H1 (cell line): ENCODE measurements around the gene IL17RE. TPM values are rescaled to one million over a fixed set of nuclear protein-coding genes. Genes with fewer than 3 reads are reported as not detected.

Source experiments
- CTCF ChIA-PET: fragments of 300-600 bp; sonication (Branson Sonifier 250); formaldehyde crosslinking; loops from one replicate; lab custom pipeline; 2021; ENCODE audit not compliant: partially characterized antibody; lab: Charles Lee
- POLR2A ChIA-PET: fragments of 300-600 bp; sonication (Branson Sonifier 250); formaldehyde crosslinking; loops from one replicate; lab custom pipeline; 2021; ENCODE audit warnings: inconsistent platforms; ENCODE audit not compliant: partially characterized antibody; lab: Charles Lee
- DNase-seq, 2 experiments: peaks; one replicate each; pipeline versions ENCODE4 v3.0.0 to v3.0.0-alpha.2; 2010 to 2022; ENCODE audit warnings: low spot score in 2 of 2, low read depth in 1 of 2, mixed read lengths in 1 of 2
- FAIRE-seq: peaks from 2 replicates; lab custom pipeline; 2011; peaks lifted over from hg19 to GRCh38; lab: Jason Lieb, UNC
- H2AFZ ChIP-seq: 2 replicates; pipeline ENCODE4 v1.8.1; 2012; ENCODE audit warnings: low read length, inconsistent platforms
- H2AK5ac ChIP-seq: 2 replicates; pipeline ENCODE4 v1.6.1; 2013; ENCODE audit warnings: low read depth, low read length
- H2BK120ac ChIP-seq: replicated peaks from 2 replicates; pipeline ENCODE3; 2013; ENCODE audit warnings: low read depth, low read length, inconsistent platforms
- H2BK12ac ChIP-seq: 2 replicates; pipeline ENCODE4 v1.6.1; 2013; ENCODE audit warnings: low read depth, low read length
- H2BK15ac ChIP-seq: 2 replicates; pipeline ENCODE4 v1.6.1; 2013; ENCODE audit warnings: low read length
- H2BK20ac ChIP-seq: 2 replicates; pipeline ENCODE4 v1.6.1; 2013; ENCODE audit warnings: low read length
- H2BK5ac ChIP-seq: 2 replicates; pipeline ENCODE4 v1.6.1; 2013; ENCODE audit warnings: low read depth, low read length
- H3K14ac ChIP-seq: 2 replicates; pipeline ENCODE4 v1.6.1; 2013; ENCODE audit warnings: inconsistent platforms; ENCODE audit not compliant: insufficient read length
- H3K18ac ChIP-seq: 2 replicates; pipeline ENCODE4 v1.6.1; 2013; ENCODE audit warnings: low read length; ENCODE audit errors: extremely low read depth
- H3K23ac ChIP-seq: 2 replicates; pipeline ENCODE4 v1.6.1; 2013; ENCODE audit warnings: inconsistent platforms; ENCODE audit not compliant: insufficient read length
- H3K23me2 ChIP-seq: 2 replicates; pipeline ENCODE4 v1.6.1; 2013; ENCODE audit warnings: low read depth, low read length
- H3K27ac ChIP-seq: 2 replicates; pipeline ENCODE4 v1.6.1; 2011; ENCODE audit warnings: low read depth, low read length, inconsistent platforms
- H3K27me3 ChIP-seq, 4 experiments: replicated peaks in 1 of 4; 1 replicate in 1 of 4; 2 replicates in 3 of 4; pipeline versions ENCODE4 v1.6.1 to v1.8.1; 2011 to 2013; ENCODE audit warnings: low read length in 3 of 4, mild to moderate bottlenecking in 3 of 4, inconsistent platforms in 2 of 4, mixed read lengths in 2 of 4, moderate library complexity in 1 of 4; ENCODE audit not compliant: control insufficient read depth in 3 of 4, insufficient read depth in 3 of 4; ENCODE audit errors: extremely low read depth in 1 of 4
- H3K36me3 ChIP-seq, 4 experiments: 2 replicates each; pipeline versions ENCODE4 v1.6.1 to v1.8.1; 2011 to 2013; ENCODE audit warnings: mild to moderate bottlenecking in 4 of 4, low read length in 3 of 4, moderate library complexity in 2 of 4, control low read depth in 1 of 4, inconsistent platforms in 1 of 4; ENCODE audit not compliant: insufficient read depth in 4 of 4, control insufficient read depth in 2 of 4
- H3K4ac ChIP-seq: replicated peaks from 2 replicates; pipeline ENCODE3; 2013; ENCODE audit warnings: low read length, low read depth, mixed read lengths, inconsistent platforms; ENCODE audit not compliant: insufficient read length
- H3K4me1 ChIP-seq, 4 experiments: replicated peaks in 1 of 4; 1 replicate in 1 of 4; 2 replicates in 3 of 4; pipeline versions ENCODE4 v1.6.1 to v1.8.1; 2011 to 2013; ENCODE audit warnings: low read length in 3 of 4, inconsistent platforms in 2 of 4, mixed read lengths in 1 of 4; ENCODE audit not compliant: insufficient read depth in 4 of 4, control insufficient read depth in 3 of 4
- H3K4me2 ChIP-seq, 2 experiments: 2 replicates each; pipeline versions ENCODE4 v1.6.1 to v1.8.1; 2011 to 2013; ENCODE audit warnings: low read depth in 2 of 2, low read length in 2 of 2, control low read depth in 1 of 2, inconsistent platforms in 1 of 2, mild to moderate bottlenecking in 1 of 2; ENCODE audit not compliant: insufficient read depth in 1 of 2
- H3K4me3 ChIP-seq, 4 experiments: fragments of 200-600, 300-600 bp in 1 of 4; sonication (generic), shearing (Covaris generic), sonication (Bioruptor Twin) in 1 of 4; 2 replicates each; pipeline versions ENCODE4 v1.5.1 to v1.8.1; 2011 to 2016; ENCODE audit warnings: low read length in 4 of 4, low read depth in 3 of 4, control low read depth in 2 of 4, inconsistent platforms in 2 of 4, mild to moderate bottlenecking in 2 of 4, mixed read lengths in 1 of 4, moderate library complexity in 1 of 4; ENCODE audit not compliant: insufficient read depth in 2 of 4; ENCODE audit errors: extremely low read depth in 1 of 4
- H3K56ac ChIP-seq: replicated peaks from 2 replicates; pipeline ENCODE3; 2013; ENCODE audit warnings: low read depth, mild to moderate bottlenecking, mixed read lengths, low read length, inconsistent platforms; ENCODE audit not compliant: insufficient read length
- H3K79me1 ChIP-seq: 2 replicates; pipeline ENCODE4 v1.6.1; 2013; ENCODE audit warnings: low read depth, low read length, control low read depth
- H3K79me2 ChIP-seq, 2 experiments: 2 replicates each; pipeline versions ENCODE4 v1.6.1 to v1.8.1; 2012 to 2013; ENCODE audit warnings: low read length in 2 of 2, mild to moderate bottlenecking in 2 of 2, inconsistent platforms in 1 of 2; ENCODE audit not compliant: insufficient read depth in 2 of 2, control insufficient read depth in 1 of 2
- H3K9ac ChIP-seq, 4 experiments: replicated peaks in 1 of 4; 1 replicate in 1 of 4; 2 replicates in 3 of 4; pipeline versions ENCODE4 v1.6.1 to v1.8.1; 2011 to 2013; ENCODE audit warnings: low read depth in 3 of 4, low read length in 3 of 4, control low read depth in 2 of 4, mild to moderate bottlenecking in 2 of 4, moderate library complexity in 2 of 4, inconsistent platforms in 1 of 4; ENCODE audit errors: extremely low read depth in 1 of 4
- H3K9me3 ChIP-seq, 2 experiments: 2 replicates each; pipeline versions ENCODE4 v1.6.1 to v1.8.1; 2012 to 2013; ENCODE audit warnings: mild to moderate bottlenecking in 2 of 2, moderate library complexity in 2 of 2, control low read depth in 1 of 2, inconsistent platforms in 1 of 2, low read depth in 1 of 2, low read length in 1 of 2, mixed read lengths in 1 of 2; ENCODE audit not compliant: insufficient read depth in 2 of 2
- H4K20me1 ChIP-seq, 2 experiments: replicated peaks in 1 of 2; 2 replicates each; pipeline versions ENCODE3 to v1.8.1; 2011 to 2013; ENCODE audit warnings: inconsistent platforms in 2 of 2, low read length in 2 of 2, mild to moderate bottlenecking in 1 of 2; ENCODE audit not compliant: insufficient read depth in 2 of 2, control insufficient read depth in 1 of 2
- H4K5ac ChIP-seq: 2 replicates; pipeline ENCODE4 v1.6.1; 2013; ENCODE audit warnings: low read length, low read depth, mixed read lengths, inconsistent platforms; ENCODE audit not compliant: insufficient read length
- H4K8ac ChIP-seq: 2 replicates; pipeline ENCODE4 v1.8.0; 2013; ENCODE audit warnings: mild to moderate bottlenecking, moderate library complexity, low read length, inconsistent platforms; ENCODE audit not compliant: insufficient read depth; ENCODE audit errors: extremely low read depth
- H4K91ac ChIP-seq: replicated peaks from 2 replicates; pipeline ENCODE3; 2013; ENCODE audit warnings: low read length, mixed read lengths, inconsistent platforms; ENCODE audit not compliant: insufficient read length
- CHD2 ChIP-seq: IDR thresholded peaks from 2 replicates; pipeline ENCODE4 v1.6.1; 2012; ENCODE audit warnings: low read length, improper control_type of control experiment
- GABPA ChIP-seq: IDR thresholded peaks from 2 replicates; pipeline ENCODE4 v1.6.1; 2011; ENCODE audit warnings: mild to moderate bottlenecking, low read length, moderate library complexity, borderline replicate concordance; ENCODE audit not compliant: insufficient read depth
- NRF1 ChIP-seq: IDR thresholded peaks from 2 replicates; pipeline ENCODE4 v1.6.1; 2011; ENCODE audit warnings: mild to moderate bottlenecking, low read depth, low read length, improper control_type of control experiment
- PHF8 ChIP-seq: fragments of 200-600 bp; sonication (generic); conservative IDR thresholded peaks from 2 replicates; pipeline ENCODE4 v1.7.1; 2012; ENCODE audit warnings: low read depth, mild to moderate bottlenecking, inconsistent platforms, low read length, moderate library complexity
- POLR2AphosphoS5 ChIP-seq: IDR thresholded peaks from 2 replicates; pipeline ENCODE4 v1.6.1; 2011; ENCODE audit warnings: low read depth, low read length
- SP1 ChIP-seq: IDR thresholded peaks from 2 replicates; pipeline ENCODE4 v1.6.1; 2011; ENCODE audit warnings: low read depth, low read length
- TCF12 ChIP-seq: IDR thresholded peaks from 2 replicates; pipeline ENCODE4 v1.6.1; 2011; ENCODE audit warnings: low read depth, mild to moderate bottlenecking, low read length
- whole genome bisulfite sequencing, 2 experiments: shearing (Covaris generic) in 1 of 2; methylation state at CpG; one replicate each; pipeline versions ENCODE4 v1.1.6 to v1.1.7; 2013 to 2015; ENCODE audit warnings: low lambda C conversion rate in 2 of 2, mixed read lengths in 2 of 2, inconsistent platforms in 1 of 2, low coverage in 1 of 2, missing lambda C conversion rate in 1 of 2; ENCODE audit not compliant: insufficient replicate concordance in 2 of 2, insufficient coverage in 1 of 2, insufficient read length in 1 of 2; ENCODE audit errors: extremely low coverage in 1 of 2, missing lambda C conversion rate in 1 of 2; 5-methylcytosine and 5-hydroxymethylcytosine counted together
- polyA plus RNA-seq, 7 experiments: library from polyadenylated mRNA; depleted of rRNA in 3 of 7; stranded (reverse) in 5 of 7; unstranded in 2 of 7; fragments of >200 nt in 5 of 7; fragments of 200-250 nt in 2 of 7; gene quantifications; 1 replicate in 5 of 7; 2 replicates in 1 of 7; 4 replicates in 1 of 7; pipeline versions ENCODE4 v1.2.1 to v1.2.3, GENCODE V29; 2011 to 2013; ENCODE audit warnings: missing spikeins in 2 of 7, mixed read lengths in 2 of 7
- total RNA-seq: library from RNA; stranded (reverse); fragmentation: NEBNext Ultra II Directional; extraction: Animal tissue kit (Norgen Biotek cat#: 25700); gene quantifications from 2 replicates; pipeline ENCODE4 v1.2.1, GENCODE V29; 2021
- TF ChIP-seq, protein P1 (sequence below): IDR thresholded peaks from 2 replicates; pipeline ENCODE4 v1.6.1; 2012; ENCODE audit warnings: inconsistent platforms
- TF ChIP-seq, protein P2 (sequence below): IDR thresholded peaks from 2 replicates; pipeline ENCODE4 v1.6.1; 2012; ENCODE audit warnings: inconsistent platforms

Gene IL17RE
- total and polyA plus RNA-seq, 2 of the 8 experiments (the other 6 are each of a cell fraction or from before 2014, with no cell fraction given): 3.4 to 4.9 TPM

DNA sequence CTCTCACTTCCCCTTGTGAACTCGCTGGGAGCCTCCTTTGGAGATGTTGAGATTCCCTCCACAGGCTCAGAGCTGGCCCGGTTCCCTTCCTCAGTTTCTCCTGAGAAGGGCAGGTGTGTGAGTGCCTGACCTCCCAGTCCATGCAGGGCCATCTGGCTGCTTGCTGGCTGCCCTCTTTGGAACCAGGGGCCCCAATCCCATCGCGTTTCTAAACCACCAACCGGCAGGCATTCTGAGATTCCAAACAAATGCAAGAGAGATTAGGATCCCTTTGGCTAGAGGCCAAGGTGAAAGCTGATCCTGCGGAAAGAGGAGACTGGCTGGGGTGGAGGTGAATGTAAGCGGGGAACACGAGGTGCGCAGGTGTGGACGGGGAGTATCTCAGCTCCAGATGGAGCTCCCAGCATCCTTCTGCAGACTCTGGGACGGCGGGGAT lies 52.4 kb downstream of the IL17RE start:
- no peak overlapping the region for H3K56ac ChIP-seq
- no peaks in the 10 kb centered on the region for H4K20me1 ChIP-seq
- FAIRE-seq: no peak
- H2BK5ac ChIP-seq: no peak overlapping the region
- no peak overlapping the region; the same call in 1 of the 2 replicates for H2BK12ac ChIP-seq
- H4K8ac ChIP-seq: no peak overlapping the region
- POLR2A ChIA-PET: interaction anchor here (0.9 to 2.7 kb wide), 9 partner anchors 8 to 128 kb away, joined by 3 to 19 read pairs (median 3); partner anchors contain the start of gene EMC3
- no peak overlapping the region for H3K18ac ChIP-seq
- H3K14ac ChIP-seq: no peak overlapping the region
- peaks cover 11 to 19% (median 18%) of the 10 kb centered on the region in 4 experiments for H3K4me1 ChIP-seq
- H3K4me3 ChIP-seq: peak overlapping the region in 2 of 4 experiments; percentile 7 to 29; a peak in 3 of 8 replicates
- CTCF ChIA-PET: interaction anchor here (0.7 to 5.6 kb wide), 12 partner anchors 9 to 222 kb away, joined by 3 to 41 read pairs (median 4); partner anchors contain the start of gene CRELD1
- no peak overlapping the region; the same call in 1 of the 2 replicates for H2BK20ac ChIP-seq
- 13% methylated on average over 12 of the region's 12 CpGs; no CpG with 5 or more reads in 1 of the 2 experiments for WGBS, 2 experiments
- no peak overlapping the region for H2AFZ ChIP-seq
- DNase-seq: peak in 1 of 2 experiments; percentile 65
- H3K9ac ChIP-seq: no peak overlapping the region
- H3K36me3 ChIP-seq: no peaks in the 10 kb centered on the region
- TF ChIP-seq, protein P1, sequence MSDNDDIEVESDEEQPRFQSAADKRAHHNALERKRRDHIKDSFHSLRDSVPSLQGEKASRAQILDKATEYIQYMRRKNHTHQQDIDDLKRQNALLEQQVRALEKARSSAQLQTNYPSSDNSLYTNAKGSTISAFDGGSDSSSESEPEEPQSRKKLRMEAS: peak; percentile 90
- TF ChIP-seq GABPA: no peak
- 0 out of 2 replicates have a peak, but pooled peaks have one; percentile 16 for TF ChIP-seq NRF1
- TF ChIP-seq, protein P2, sequence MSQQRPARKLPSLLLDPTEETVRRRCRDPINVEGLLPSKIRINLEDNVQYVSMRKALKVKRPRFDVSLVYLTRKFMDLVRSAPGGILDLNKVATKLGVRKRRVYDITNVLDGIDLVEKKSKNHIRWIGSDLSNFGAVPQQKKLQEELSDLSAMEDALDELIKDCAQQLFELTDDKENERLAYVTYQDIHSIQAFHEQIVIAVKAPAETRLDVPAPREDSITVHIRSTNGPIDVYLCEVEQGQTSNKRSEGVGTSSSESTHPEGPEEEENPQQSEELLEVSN: peak; percentile 73
- TF ChIP-seq TCF12: peak; percentile 69; the same call in 1 of the 2 replicates
- TF ChIP-seq POLR2AphosphoS5: peak; percentile 36; the same call in 1 of the 2 replicates
- 0 out of 2 replicates have a peak, but pooled peaks have one; percentile 22 for TF ChIP-seq SP1
- 0 out of 2 replicates have a peak, but pooled peaks have one; percentile 19 for TF ChIP-seq CHD2
- TF ChIP-seq PHF8: no peak
- H4K5ac ChIP-seq: peak overlapping the region; percentile 29
- H4K91ac ChIP-seq: peak overlapping the region; percentile 58
- H3K4me2 ChIP-seq: peak overlapping the region; percentile 58 to 61
- H3K79me2 ChIP-seq: no peaks in the 10 kb centered on the region; a peak in 1 of 4 replicates
- no peak overlapping the region for H2BK15ac ChIP-seq
- H3K27me3 ChIP-seq: peaks cover 0 to 11% (median under 1%) of the 10 kb centered on the region in 4 experiments; a peak in 3 of 7 replicates
- no peak overlapping the region for H3K23ac ChIP-seq
- H2AK5ac ChIP-seq: no peak overlapping the region
- no peaks in the 10 kb centered on the region for H3K79me1 ChIP-seq
- no peak overlapping the region for H2BK120ac ChIP-seq
- no peaks in the 10 kb centered on the region for H3K9me3 ChIP-seq
- no peak overlapping the region for H3K27ac ChIP-seq
- H3K4ac ChIP-seq: no peak overlapping the region
- H3K23me2 ChIP-seq: peaks cover 4% of the 10 kb centered on the region; the same call in 1 of the 2 replicates
